ENCODE measurements around the gene FSHB.
"Not testable (repeated sequence)": the region's sequence is repeated elsewhere in the genome, so short reads cannot be mapped to it uniquely, and the experiment has no call there.

The FSHB gene

DNA sequence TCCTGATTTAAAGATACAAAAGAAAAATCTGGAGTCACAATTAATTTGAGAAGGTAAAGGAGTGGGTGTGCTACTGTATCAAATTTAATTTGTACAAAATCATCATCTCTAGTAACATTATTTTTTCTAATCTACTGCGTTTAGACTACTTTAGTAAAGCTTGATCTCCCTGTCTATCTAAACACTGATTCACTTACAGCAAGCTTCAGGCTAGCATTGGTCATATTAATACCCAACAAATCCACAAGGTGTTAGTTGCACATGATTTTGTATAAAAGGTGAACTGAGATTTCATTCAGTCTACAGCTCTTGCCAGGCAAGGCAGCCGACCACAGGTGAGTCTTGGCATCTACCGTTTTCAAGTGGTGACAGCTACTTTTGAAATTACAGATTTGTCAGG lies at the start of gene FSHB:
TSS of gene FSHB (plus strand) at position 301 of the 400 bp plus-strand sequence. CDS start 889 bp downstream, outside the sequence.
- DNase-seq, result no peak

DNA sequence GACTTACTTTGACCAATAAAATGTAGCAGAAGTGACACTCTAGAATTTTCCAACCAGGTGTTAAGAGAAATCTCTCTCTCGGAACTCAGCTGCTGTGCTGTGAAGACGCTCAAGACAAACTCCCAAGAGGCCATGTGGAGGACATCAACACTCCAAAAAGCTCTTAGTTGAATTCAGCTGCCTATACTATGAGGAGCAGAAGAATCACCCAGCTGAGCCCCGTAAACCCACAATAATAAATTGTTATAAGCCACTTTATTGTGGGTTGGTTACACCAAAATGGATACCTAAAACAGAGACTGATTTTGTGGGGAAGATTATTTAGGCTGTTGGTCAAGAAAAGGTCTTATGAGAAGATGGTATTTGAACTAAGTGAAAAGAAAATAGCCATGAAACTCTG lies 44.1 kb upstream of the FSHB start:
- no peak for DNase-seq

DNA sequence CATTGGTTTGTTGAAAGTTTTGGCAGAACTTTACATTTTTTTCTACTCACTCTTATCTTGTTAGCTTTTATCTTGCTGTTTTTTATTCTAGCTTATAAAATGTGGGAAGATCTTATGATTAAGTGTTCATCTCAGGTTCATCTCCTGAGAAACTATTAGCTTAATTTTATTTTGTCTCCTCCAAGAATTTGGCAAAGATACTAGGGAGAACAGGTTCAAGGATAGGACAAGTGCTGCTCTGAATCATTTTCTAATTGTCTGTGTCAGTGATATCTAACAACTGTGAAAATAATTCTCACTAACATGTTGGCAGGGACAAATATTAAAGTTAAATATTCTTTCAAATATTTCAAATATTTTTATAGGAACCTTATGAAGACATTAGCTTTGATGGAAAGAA lies 38.2 kb upstream of the FSHB start:
- DNase-seq, result no peak

DNA sequence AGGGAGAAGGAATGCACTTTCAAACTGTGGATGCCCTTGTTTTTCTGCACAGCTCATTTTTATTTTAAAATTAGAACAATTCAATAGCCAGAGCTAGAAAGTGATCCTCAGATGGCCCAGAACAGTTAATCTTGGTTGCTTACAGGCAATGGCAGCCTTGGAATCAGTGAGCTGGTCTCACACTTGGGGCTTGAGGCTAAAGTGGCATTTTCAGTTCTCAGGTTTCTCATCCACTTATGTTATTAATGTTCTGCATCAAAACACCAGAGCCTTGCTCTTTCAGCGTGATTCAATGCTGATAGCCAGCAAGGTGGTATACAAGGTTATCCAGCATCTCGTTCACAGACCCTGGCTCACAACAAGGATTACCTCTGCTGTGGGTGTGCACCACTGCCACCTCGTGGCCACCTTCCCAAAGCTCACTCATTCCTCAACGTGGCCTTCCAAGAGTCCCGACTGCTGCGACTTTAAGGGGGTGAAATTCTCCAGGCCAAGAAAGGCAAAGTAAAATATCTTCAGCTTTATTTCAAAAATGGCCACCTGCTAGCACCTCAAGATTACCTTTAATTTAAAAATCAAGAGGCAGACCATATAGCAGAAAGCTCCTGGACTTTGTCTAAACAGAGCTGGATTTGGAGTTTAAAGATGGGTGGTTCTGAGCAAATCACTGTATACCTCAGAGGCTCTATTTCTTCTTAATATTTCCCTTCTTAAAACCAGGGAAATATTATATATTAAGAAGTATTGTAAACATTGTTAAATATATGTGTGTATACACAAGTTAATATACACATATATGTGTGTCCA lies 34.2 kb upstream of the FSHB start:
- DNase-seq, result peak in 1 of 2 experiments; percentile 75

DNA sequence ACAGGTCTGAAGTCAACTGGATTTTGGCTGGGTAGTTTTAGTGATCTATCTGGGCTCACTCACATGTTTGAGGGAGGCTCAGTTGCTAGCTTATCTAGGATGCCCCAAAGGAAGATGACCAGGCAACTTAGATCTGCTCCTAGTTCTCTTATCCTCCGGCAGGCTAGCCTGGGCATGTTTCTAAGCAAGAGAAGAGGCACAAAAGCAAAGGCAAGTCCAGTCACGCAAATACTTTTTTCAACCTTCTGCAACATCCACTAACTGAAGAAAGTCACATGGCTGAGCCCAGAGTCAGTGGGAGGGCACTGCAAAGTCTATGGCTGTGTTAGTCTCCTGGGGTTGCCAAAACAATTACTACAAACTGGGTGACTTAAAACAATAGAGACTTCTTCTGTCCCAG lies 32.9 kb upstream of the FSHB start:
- DNase-seq, result no peak

DNA sequence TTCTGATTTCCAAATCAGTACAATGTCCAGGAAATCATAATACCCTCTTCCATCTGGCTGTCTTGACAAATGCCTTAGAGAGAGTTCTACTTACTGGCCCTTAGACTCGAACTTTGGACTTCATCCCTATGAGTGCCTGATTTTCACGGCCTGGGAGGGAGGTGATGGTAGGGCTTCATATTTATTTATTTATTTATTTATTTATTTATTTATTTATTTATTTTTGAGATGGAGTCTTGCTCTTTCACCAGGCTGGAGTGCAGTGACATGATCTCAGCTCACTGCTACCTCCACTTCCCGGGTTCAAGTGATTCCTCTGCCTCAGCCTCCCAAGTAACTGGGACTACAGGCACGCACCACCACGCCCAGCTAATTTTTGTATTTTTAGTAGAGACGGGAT lies 27.8 kb upstream of the FSHB start:
- not testable (repeated sequence) for DNase-seq

DNA sequence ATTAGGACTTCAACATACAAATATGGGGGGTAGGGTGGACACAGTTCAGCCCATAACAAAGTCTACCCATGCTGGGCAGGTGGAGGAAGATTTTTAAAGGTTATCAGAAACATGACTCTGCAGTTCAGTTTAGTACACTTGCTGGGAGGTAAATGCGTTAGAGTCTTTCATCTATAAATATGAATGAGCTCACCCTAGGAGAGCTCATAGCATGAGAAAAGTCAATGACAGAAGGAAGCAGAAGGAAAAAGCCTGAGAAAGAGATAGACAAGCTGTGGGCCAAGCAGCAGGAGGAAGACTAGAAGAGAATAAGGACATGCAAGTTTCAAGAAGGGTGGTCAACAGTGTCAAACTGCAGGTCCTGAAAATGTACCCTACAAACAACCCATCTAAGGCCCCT lies 27.0 kb upstream of the FSHB start:
- DNase-seq, result no peak

DNA sequence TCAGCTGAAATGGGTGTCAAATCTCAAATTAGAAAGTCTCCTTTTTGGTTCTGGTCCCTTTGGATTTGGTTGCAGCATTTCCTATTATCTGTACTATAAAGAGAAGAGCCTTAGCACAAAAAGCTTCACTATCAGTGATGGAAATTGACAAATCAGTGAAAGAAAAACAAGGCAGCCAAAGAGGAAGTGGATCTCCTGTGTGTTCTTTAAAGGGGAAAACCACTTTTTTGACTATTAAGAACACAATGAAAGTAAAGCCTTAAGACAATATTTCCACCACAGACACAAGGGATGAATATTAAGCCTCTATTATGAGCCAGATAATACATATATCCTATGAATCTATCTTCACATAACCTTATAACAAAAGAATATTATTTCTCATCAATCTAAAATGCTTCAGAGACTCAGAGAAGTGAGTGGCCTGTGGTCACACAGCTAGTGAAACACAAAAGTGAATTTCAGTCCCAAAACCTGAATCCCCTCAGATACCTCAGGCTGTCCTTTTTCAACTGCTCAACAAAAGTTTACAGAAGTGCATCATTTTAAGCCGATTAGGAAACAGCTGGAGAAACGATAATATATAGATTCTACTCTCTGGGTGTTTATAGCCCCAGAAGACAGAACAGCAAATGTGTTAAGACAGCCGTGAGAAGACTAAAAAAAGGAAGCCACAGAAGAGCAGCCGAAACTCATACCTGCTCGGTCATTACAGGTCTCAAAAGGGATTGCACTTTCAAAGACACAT lies 24.4 kb upstream of the FSHB start:
- DNase-seq, result no peak

DNA sequence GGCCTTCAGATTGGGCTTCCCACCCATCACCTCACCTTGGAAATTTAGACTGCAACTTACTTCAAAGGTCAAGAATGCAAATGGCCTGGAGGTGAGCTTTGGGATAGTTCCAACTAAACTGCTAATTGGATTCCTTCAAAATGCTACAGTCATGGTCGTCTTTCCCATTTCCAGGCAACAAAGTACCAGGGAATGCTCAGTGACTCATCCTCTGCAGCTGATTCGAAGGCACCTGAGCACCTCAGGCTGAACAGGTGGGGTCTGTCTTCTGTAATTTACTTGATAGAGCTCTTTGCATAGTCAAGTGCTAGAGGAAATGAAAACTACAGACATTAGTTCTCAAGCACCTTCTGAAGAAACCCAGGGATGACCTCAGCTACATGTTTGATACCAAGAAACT lies 20.5 kb upstream of the FSHB start:
- no peak for DNase-seq

DNA sequence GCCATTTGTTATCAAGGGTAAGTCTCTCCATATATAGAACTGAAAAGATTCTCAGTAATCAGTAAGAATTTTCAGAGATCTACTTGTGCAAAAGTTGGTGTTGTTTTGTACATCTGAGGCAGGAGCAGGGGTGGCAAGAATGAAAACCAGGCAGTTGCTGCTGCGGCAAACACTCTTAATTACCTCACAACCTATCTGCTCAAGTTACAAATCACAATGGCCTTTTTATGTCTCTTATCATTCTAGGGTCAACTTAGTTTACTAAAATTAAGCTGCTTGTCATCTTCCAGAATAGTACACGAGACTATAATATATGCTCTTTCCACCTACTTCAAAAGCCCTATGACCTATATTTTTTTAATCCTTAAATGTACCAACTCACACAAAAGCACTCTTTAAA lies 14.3 kb upstream of the FSHB start:
- no peak for DNase-seq

DNA sequence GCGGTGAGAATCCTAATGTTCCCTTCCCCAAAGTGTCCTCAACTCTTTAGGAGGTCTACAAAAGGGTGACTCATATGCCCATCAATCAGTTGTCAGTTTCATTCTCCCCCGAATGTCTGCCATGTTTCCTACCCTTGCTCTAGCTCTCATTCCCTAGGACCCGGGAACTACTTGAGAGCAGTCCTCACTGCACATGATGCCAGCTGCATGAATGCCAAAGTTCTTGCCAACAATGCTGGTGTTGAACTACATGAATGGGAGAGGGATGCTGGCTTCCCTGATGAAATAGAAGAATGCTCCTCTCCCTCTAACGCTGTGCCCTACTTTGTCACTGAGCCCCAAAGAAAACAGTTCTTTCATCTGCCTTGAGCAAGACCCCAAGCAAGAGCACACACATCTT lies 12.5 kb upstream of the FSHB start:
- DNase-seq, result no peak

DNA sequence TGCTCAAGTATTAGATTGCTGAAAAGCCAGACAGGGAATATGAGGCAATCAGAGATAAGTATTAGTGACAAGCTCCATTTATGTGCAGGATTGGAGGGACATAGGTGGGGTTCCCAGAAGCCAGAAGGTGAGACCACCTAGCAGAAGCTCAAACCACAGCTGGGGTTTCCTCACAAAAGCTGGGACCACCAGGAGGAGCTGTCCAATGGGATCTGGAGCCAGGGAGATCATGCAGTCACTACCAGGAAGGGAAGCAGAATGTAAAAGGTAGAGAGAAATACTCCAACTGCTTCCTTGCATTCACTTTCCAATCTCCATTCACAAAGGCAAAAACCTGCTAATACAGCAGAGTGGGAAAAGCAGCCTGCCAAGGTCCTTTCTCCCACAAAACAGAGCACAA lies 5.2 kb upstream of the FSHB start:
- no peak for DNase-seq

DNA sequence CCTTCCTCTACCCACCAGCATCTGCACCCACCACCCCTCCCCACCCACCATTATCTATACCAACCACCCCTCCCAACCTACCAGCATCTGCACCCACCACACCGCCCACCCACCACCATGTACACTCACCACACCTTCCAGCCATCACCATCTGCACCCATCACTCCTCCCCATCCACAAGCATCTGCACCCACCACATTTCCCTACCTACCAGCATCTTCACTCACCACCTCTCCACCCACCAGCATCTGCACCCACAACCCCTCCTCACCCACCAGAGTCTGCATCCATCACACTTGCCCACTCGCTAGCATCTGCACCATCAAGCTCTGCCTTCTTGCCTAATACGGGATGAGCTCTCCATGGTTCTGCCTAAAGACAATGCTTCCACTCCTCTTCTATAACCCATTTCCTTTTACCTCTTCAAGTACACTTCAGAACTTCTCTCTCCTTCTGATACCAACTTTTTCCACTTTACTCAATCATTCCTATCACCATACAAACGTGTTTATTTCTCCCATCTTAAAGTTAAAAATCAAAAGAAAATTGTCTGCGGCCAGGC lies 2.4 kb upstream of the FSHB start:
- DNase-seq, result no peak

DNA sequence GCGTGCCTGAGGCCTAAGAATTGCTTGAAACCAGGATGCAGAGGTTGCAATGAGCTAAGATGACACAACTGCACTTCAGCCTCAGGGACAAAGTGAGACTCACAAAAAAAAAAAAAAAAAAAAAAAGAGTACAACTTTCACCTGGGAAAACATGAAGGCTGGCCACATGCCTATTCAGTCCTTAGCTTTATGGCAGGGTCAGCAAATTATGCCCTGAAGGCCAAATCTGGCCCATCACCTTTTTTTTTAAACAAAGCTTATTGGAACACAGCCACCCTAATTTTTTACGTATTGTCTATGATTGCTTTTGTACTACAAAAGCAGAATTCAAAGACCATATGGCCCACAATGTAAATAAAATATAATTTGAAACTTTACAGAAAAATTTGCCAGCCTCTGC lies 8.2 kb downstream of the FSHB start:
- no peak for DNase-seq

DNA sequence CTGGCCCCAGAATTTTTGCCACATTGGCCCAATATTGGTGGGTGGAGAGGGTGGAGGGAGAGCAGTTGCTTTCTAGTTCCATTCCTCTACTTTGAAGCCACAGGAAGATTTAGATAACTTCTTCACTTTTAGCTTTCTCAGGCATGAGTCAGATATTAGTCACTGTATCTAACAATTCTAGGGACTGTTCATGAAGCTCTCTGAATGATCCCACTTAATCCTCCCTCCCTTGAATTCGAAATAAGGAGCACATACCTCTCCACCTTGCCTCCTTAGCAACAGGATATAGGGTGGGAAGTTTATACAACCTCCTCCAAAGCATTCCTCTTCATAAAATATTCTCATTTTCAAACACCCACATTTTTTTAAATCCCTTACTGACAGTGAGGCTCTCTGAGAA lies 13.5 kb downstream of the FSHB start:
- no peak for DNase-seq

DNA sequence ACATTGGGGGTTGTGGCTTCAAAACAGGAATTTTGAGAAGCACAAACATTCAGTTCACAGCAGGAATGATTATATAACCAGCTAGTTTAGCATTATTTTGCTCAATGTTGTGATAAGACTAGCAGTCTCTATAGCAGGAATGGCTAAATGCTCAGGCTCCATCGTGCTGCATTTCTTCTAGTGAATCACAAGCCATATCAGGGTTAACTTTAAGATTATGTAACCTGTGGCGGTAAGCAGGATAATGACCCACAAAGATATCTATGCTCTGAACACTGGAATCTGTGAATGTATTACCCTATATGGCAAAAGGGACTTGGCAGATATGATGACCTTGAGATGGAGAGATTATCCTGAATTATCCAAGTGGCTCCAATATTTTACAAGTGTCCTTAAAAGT lies 14.8 kb downstream of the FSHB start:
- DNase-seq, result no peak

DNA sequence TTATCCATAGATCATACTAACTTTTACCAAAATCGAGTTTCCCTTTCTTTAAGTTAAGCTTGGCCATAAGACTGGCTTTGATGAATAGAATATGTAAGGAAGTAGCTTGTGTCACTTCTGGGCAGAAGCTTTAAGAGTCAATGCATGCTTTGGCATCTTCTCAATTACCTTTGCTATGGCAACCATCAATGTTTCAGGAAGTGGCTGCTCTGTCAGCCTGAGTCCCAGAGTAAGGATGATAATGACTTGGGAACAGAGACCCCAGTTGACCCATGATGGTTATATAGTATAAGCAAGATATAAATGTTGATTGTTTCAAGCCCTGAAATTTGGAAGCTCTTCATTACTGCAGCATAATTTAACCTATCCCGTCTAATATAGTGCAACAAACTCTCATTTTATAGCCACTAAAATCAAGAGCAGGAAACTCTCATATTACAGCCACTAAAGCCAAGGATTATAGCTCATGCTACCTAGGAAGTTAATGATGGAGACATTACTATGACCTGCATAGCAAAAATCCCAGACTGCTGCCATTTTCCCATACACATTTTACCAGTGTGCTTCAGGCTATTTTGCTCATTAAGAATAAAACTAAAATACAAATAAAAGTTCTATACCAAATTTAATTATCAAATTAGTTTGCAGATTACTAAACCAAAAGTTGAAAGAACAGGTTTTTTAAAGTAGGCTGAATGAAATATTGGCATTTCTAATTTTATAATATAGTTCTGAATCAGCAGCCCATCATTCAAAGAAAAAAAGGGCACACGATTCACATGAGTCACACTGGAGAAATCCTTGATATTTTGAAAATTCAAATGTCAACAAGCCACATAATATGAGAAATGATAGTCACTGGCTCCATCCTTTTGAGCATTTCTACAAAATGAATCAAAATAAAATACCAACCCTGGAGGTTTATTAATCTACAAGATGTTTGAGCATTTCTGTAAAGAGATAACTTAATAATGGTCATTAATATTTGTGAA lies 23.8 kb downstream of the FSHB start:
- no peak for DNase-seq

DNA sequence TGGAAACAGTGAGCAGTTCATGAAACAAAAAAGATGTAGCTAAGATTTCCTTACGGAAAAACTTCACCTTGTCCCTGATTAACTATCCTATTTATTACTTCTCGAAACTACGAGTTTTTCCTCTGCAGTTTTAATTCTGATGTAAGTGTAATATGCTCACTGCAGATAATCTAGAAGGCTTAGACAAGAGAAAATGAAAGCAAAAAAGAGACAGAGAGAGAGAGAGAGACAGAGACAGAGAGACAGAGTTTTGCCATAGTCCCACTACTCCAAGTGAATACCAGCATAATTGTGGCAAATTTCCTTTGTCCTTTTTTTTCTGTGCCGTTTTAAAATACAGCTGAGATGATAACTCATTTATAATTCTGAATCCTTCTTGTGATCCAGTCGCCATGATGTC lies 24.8 kb downstream of the FSHB start:
- DNase-seq, result no peak

DNA sequence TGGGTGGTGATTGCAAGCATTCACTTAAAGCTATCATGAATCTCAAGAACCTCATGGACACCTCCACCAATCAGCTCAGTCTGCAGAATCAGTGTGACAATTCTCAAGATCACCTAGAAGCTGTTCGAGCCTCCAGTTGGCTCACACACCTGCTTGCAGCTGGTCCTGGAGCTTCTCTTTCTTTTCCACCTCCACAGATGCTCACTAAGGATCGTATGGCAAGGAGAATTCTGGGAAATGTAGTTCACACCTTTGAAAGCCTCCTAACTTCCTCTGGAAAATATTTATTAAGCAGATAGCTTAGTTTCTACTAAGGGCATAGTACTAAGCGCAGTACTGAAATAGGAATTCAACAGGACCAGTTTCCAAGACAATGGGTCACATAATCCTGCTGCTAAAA lies 26.2 kb downstream of the FSHB start:
- DNase-seq, result no peak

DNA sequence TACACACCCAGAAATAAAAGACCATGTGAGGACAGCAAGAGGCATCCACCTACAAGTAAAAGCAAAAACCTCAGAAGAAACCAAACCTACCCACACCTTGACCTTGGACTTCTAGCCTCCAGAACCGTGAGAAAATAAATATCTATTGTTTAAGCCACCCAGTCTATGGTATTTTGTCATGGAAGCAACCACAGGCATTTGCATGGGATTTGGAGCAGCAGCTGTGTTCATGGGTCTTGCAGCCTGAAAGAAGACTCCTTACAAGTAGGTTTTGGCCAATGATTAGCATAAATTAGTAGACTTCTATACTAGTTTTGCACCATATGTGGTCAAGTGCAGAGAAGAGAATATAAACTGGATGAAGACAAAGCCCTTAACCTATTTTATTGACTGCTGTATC lies 27.9 kb downstream of the FSHB start:
- DNase-seq, result peak in 1 of 2 experiments; percentile 12

DNA sequence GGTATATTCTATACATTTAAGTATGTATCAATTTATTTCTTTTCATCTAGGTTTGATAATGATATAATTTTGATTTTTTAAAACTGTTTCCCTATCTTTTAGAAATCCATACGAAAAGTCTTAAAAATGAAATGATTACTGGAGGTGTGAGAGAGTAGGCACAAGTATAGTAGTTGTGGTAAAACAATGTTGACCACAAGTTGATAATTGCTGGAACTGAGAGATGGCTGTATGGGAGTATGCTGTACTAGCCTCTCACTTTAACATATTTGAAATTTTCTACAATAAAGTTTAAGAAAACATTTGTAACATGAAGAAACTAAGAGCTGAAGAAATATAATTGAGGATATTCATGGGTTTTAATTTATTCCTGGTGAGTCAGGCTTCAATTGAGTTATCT lies 30.0 kb downstream of the FSHB start:
- DNase-seq, result no peak

DNA sequence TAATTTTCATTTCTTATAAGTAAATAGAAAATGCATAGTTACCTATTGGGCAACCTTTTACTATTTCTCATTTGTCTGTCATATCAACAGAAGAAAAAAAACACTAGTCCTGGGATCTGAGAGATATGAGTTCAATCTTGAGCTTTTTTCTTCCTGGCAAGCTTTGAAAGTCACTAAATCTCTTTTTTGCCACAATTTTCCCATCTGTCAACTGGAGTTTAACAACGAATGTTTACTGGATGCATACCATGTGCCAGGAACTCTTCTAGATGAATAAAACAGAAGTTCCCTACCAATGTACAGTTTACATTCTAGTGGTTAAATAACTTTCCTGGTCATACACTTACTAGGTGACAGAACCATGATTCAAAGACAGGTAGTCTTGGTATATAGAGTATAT lies 31.0 kb downstream of the FSHB start:
- no peak for DNase-seq

DNA sequence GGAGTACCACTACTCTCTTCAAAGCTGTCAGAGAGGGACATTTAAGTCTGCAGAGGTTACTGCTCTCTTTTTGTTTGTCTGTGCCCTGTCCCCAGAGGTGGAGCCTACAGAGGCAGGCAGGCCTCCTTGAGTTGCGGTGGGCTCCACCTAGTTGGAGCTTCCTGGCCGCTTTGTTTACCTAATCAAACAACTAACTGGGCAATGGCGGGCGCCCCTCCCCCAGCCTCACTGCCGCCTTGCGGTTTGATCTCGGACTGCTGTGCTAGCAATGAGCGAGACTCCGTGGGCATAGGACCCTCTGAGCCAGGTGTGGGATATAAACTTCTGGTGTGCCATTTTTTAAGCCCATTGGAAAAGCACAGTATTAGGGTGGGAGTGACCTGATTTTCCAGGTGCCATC lies 37.8 kb downstream of the FSHB start:
- peak; percentile 57 to 58 for DNase-seq
